Transverse colon (tissue), 4 donors: ENCODE results near the gene EPHA2. TPM values are rescaled to one million over a fixed set of nuclear protein-coding genes. Genes with fewer than 3 reads are reported as not detected.

ENCODE experiments used
- DNase-seq: peaks from one replicate; pipeline ENCODE4 v3.0.0-alpha.2; 2019
- H3K27ac ChIP-seq, 4 donors: fragments of 200-600 bp; sonication (generic); 2 replicates each; pipeline ENCODE4 v1.5.1; 2016 to 2018; ENCODE audit warnings: inconsistent platforms in 4 of 4
- H3K27me3 ChIP-seq: fragments of 200-600 bp; sonication (generic); 2 replicates; pipeline ENCODE4 v1.5.1; 2017; ENCODE audit warnings: inconsistent platforms
- H3K36me3 ChIP-seq, 4 donors: fragments of 200-600 bp; sonication (generic); 2 replicates each; pipeline ENCODE4 v1.5.1; 2017 to 2019; ENCODE audit warnings: inconsistent platforms in 4 of 4
- H3K4me1 ChIP-seq, 4 donors: fragments of 200-600 bp; sonication (generic); 2 replicates each; pipeline ENCODE4 v1.5.1; 2017 to 2020; ENCODE audit warnings: inconsistent platforms in 4 of 4
- H3K4me3 ChIP-seq, 4 donors: fragments of 200-600 bp; sonication (generic); 1 replicate in 1 of 4; 2 replicates in 3 of 4; pipeline versions ENCODE4 v1.5.1 to v1.6.1; 2017 to 2019; ENCODE audit warnings: inconsistent platforms in 4 of 4
- H3K9me3 ChIP-seq, 2 donors: fragments of 200-600 bp; sonication (generic); 2 replicates each; pipeline ENCODE4 v1.5.1; 2017 to 2019; ENCODE audit warnings: inconsistent platforms in 2 of 2
- EP300 ChIP-seq: sonication (generic); formaldehyde crosslinking; IDR thresholded peaks from one replicate; pipeline ENCODE4 v1.6.1; 2017; ENCODE audit warnings: antibody characterized with exemption, low read depth
- POLR2A ChIP-seq: fragments of 450-650 bp; IDR thresholded peaks from one replicate; pipeline ENCODE4 v1.6.1; 2016; ENCODE audit warnings: antibody characterized with exemption, mild to moderate bottlenecking, moderate library complexity
- POLR2AphosphoS5 ChIP-seq, 3 donors: sonication (generic); formaldehyde crosslinking; IDR thresholded peaks; one replicate each; pipeline ENCODE4 v1.6.1; 2016; ENCODE audit warnings: antibody characterized with exemption in 3 of 3
- WGBS, 2 donors: methylation state at CpG; one replicate each; pipeline ENCODE4 v1.1.5; 2018; ENCODE audit warnings: low coverage in 1 of 2; 5-methylcytosine and 5-hydroxymethylcytosine counted together
- in situ Hi-C, 4 donors: fragments of 200-750 bp; cut with MboI; loops; one replicate each; pipeline versions ENCODE4 v1.15.0 to v1.15.1; 2017; ENCODE audit warnings: low sequenced_read_pairs in 3 of 4, low pct_ligation_motif_present in 1 of 4, low pct_unique_long_range_greater_than_20kb in 1 of 4
- intact Hi-C: fragments of 100-400 bp; cut with DNase I; formaldehyde crosslinking; loops from one replicate; pipeline ENCODE4 v1.15.1; 2023; ENCODE audit warnings: low total_unique reads
- total RNA-seq, 4 donors: library from RNA; depleted of rRNA; stranded (reverse); fragments of >200 nt; gene quantifications; one replicate each; pipeline ENCODE4 v1.1.0, GENCODE V29; 2016
- TF ChIP-seq, protein P1 (sequence below), 5 experiments: fragments of 200-600 bp in 3 of 5; fragments of 450-650 bp in 2 of 5; sonication (generic) in 3 of 5; IDR thresholded peaks; 1 replicate in 2 of 5; 2 replicates in 3 of 5; pipeline ENCODE4 v1.5.1; 2016 to 2017; ENCODE audit warnings: antibody characterized with exemption in 5 of 5, inconsistent platforms in 3 of 5, mild to moderate bottlenecking in 2 of 5, moderate library complexity in 1 of 5

The EPHA2 gene
- total RNA-seq, 4 donors from 2014 or later, result 2.6 to 68.8 (median 30.5) TPM

DNA sequence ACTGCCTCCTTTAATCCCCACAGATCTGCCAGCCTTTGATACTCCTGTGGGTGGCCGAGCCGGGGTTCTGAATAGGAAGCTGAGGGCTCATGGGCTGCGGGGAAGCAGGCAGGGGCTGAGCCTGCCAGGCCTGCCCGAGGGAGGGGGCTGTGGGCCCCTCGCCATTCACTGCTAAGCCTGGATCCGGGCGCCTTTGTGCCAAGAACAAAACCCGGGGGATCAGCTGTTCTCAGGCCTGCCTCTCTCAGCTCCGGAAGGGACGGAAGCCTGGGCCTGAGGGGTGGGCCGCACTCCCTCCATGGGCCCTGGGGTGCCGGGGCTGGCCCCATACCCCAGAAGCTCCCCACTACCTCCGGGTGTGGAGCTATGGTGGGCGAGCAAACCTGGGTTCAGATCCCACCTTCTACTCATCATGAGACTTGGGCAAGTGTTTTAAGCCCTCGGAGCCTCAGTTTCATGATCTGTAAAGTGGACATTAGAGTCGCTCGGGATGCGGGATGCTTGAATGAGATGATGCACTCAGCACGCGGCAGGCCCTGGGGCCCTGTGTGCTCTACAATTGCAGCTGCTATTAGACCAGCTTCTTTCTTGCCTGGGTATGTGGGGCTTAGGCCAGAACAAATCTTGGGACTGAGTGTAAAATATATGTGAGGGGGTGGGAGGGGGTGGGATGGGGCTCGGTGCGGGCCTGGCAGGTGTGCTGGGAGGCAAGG, 19.2 kb upstream of the EPHA2 start:
- in situ Hi-C loops, result no loop called here
- H3K4me3 ChIP-seq, result no peak overlapping the region
- H3K27me3 ChIP-seq, result no peaks in the 10 kb centered on the region
- H3K4me1 ChIP-seq, result peaks cover 37 to 77% (median 60%) of the 10 kb centered on the region in 4 donors
- DNase-seq, result no peak
- H3K9me3 ChIP-seq, result no peaks in the 10 kb centered on the region
- H3K36me3 ChIP-seq, result no peaks in the 10 kb centered on the region
- H3K27ac ChIP-seq, result peak overlapping the region; percentile 81 to 90 (median 85)
- 71% methylated on average over 17 of the region's 22 CpGs; no CpG with 5 or more reads in 1 of the 2 donors for WGBS, 2 donors
- TF ChIP-seq POLR2A (no peak), EP300 (no peak), POLR2AphosphoS5 (IDR thresholded peaks at IDR 0.05) (no peak)
- TF ChIP-seq, protein P1, sequence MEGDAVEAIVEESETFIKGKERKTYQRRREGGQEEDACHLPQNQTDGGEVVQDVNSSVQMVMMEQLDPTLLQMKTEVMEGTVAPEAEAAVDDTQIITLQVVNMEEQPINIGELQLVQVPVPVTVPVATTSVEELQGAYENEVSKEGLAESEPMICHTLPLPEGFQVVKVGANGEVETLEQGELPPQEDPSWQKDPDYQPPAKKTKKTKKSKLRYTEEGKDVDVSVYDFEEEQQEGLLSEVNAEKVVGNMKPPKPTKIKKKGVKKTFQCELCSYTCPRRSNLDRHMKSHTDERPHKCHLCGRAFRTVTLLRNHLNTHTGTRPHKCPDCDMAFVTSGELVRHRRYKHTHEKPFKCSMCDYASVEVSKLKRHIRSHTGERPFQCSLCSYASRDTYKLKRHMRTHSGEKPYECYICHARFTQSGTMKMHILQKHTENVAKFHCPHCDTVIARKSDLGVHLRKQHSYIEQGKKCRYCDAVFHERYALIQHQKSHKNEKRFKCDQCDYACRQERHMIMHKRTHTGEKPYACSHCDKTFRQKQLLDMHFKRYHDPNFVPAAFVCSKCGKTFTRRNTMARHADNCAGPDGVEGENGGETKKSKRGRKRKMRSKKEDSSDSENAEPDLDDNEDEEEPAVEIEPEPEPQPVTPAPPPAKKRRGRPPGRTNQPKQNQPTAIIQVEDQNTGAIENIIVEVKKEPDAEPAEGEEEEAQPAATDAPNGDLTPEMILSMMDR (IDR thresholded peaks at IDR 0.05), result no peak
- intact Hi-C loops, result no loop called here

DNA sequence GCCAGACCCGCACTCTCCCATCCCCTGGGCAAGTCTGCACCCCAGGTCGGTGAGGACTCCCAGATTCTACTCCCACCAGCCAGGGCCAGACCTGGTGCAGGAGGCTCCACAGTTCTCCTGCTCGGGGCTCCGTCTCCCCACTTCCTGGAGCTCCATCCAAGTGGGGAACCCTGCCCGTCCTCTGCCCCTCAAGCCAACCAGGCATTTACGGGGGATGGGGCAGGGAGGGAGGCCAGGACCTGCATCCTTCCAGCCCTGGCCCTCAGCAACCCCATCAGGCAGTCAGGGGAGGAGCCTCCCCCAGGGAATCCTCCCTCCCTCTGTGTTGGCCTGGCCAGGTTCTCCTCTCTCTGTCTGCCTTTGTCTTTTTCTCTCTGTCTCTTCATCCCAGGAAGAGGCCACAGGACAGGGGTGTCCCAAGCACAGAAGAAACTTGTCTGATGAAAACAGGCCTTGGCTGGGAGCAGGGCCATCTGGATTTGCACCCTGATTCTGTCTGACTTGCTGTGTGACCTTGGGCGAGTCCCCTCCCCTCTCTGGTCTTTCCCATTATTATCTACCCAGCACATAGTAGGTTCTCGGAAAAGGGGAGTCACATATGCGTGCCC, 18.5 kb upstream of the EPHA2 start:
- H3K4me1 ChIP-seq, result peaks cover 37 to 77% (median 60%) of the 10 kb centered on the region in 4 donors
- WGBS, 2 donors, result 71 to 100% methylated on average over 2 to 9 of the region's 9 CpGs

DNA sequence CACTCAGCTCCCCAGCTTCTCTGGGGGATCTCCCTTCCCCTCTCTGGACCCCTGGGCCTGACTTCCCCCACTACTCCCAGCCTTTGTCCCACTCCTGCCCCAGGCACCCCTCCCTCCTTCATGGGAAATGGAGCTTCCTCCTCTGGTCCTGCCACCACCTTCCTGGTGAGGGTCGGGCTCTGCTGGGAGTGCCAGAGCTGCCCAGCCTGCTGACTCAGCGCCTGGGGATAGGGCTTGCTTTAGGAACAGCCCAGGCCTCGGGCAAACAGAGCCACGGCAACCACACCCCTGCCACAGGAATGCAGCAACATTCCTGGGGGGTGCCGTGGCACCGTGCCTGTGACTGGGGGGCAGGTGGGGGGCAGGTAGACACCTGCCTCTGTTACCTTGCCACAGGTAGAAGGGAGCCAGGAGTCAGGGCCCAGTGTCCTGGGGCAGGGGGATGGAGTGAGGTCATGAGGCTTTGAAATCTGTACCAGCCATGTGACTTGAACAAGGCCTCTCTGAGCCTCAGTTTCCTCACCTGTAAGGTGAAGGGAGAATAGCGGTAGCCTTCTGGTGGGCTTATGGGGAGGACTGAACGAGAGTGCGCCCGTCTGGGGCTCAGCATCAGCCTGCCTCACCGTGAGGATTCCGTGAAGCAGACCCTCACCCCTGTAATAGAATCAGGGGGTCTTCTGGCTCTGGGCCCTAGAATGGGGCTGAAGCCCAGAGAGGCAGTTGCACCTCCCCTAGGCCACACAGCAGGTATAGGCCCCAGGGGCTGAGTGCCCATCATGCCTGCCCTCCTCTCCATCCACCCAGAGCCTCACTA, 17.8 kb upstream of the EPHA2 start:
- 52 to 80% methylated on average over 1 to 10 of the region's 12 CpGs for WGBS, 2 donors
- Histone ChIP-seq H3K4me1 (peaks cover 36 to 78% (median 60%) of the 10 kb centered on the region in 4 donors), H3K36me3 (no peaks in the 10 kb centered on the region), H3K4me3 (no peak overlapping the region), H3K27ac (peak overlapping the region; percentile 83 to 90 (median 86)), H3K27me3 (no peaks in the 10 kb centered on the region), H3K9me3 (no peaks in the 10 kb centered on the region)
- intact Hi-C loops, result no loop called here
- in situ Hi-C loops, result no loop called here
- TF ChIP-seq POLR2AphosphoS5 (IDR thresholded peaks at IDR 0.05) (peak in 2 of 3 donors; percentile 1 to 42), EP300 (no peak), POLR2A (peak; percentile 60)
- TF ChIP-seq, protein P1 (IDR thresholded peaks at IDR 0.05), result no peak
- peak; percentile 89 for DNase-seq

More for the DNA sequence above, 18.5 kb upstream of the EPHA2 start:
- intact Hi-C loops (no loop called here), in situ Hi-C loops (no loop called here)
- no peak overlapping the region for H3K4me3 ChIP-seq
- H3K9me3 ChIP-seq, result no peaks in the 10 kb centered on the region
- H3K36me3 ChIP-seq, result no peaks in the 10 kb centered on the region
- DNase-seq, result no peak
- peak overlapping the region; percentile 83 to 90 (median 86) for H3K27ac ChIP-seq
- TF ChIP-seq POLR2A, result no peak
- TF ChIP-seq EP300, result no peak
- TF ChIP-seq, protein P1 (IDR thresholded peaks at IDR 0.05), result no peak
- TF ChIP-seq POLR2AphosphoS5 (IDR thresholded peaks at IDR 0.05), result no peak
- H3K27me3 ChIP-seq, result no peaks in the 10 kb centered on the region

DNA sequence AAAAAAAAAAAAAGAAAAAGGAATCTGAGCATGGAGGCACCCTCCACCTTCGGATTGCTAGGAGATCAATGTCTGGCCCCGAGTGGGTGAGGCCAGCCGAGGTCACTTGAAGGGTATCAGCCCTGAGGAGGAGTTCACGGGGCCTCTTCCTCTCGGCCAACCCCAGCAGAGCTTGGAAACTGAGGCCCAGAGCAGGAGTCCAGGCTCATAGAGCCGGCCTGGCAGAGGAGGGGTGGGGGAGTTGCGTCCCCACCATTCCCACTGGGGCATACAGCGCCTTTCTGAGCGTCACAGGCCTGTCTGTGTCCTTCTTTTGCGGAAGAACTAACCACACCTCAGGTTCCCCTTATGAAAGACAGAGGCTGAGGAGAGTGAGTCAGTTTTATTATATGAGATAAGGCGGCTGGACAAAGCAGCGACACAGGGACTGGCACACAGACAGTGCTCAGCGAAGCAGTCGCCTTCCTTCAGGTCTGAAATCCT, 17.1 kb upstream of the EPHA2 start:
- intact Hi-C loops (no loop called here), in situ Hi-C loops (no loop called here)
- Histone ChIP-seq H3K36me3 (no peaks in the 10 kb centered on the region), H3K4me1 (peaks cover 37 to 78% (median 60%) of the 10 kb centered on the region in 4 donors), H3K4me3 (no peak overlapping the region), H3K27ac (peak overlapping the region; percentile 83 to 90 (median 86)), H3K9me3 (no peaks in the 10 kb centered on the region), H3K27me3 (no peaks in the 10 kb centered on the region)
- TF ChIP-seq POLR2A, result peak; percentile 70
- peak in 2 of 3 donors; percentile 52 for TF ChIP-seq POLR2AphosphoS5 (IDR thresholded peaks at IDR 0.05)
- TF ChIP-seq, protein P1 (IDR thresholded peaks at IDR 0.05), result no peak
- DNase-seq, result peak; percentile 70
- WGBS, 2 donors, result 16 to 43% methylated on average over 5 to 14 of the region's 14 CpGs
